Nephron (organoid): ENCODE measurements around the gene TJAP1.
A peak's percentile ranks its signal among the peaks of the same experiment; 100 is the strongest.

Experiments used
- H3K27ac Mint-ChIP-seq, 3 experiments: 2 replicates each; pipeline ENCODE4 v1.8.0; 2020; ENCODE audit warnings: mixed read lengths in 3 of 3, mild to moderate bottlenecking in 2 of 3, moderate library complexity in 1 of 3
- H3K27me3 Mint-ChIP-seq: 2 replicates; pipeline ENCODE4 v1.8.0; 2021; ENCODE audit warnings: low read depth, mild to moderate bottlenecking, moderate library complexity, mixed read lengths
- H3K36me3 Mint-ChIP-seq: 2 replicates; pipeline ENCODE4 v1.8.0; 2020; ENCODE audit warnings: low read depth, mixed read lengths
- H3K4me1 Mint-ChIP-seq: 2 replicates; pipeline ENCODE4 v1.8.0; 2020; ENCODE audit warnings: mixed read lengths
- H3K4me3 Mint-ChIP-seq, 3 experiments: 2 replicates each; pipeline ENCODE4 v1.8.0; 2020; ENCODE audit warnings: mild to moderate bottlenecking in 3 of 3, mixed read lengths in 3 of 3, moderate library complexity in 2 of 3
- H3K9me3 Mint-ChIP-seq: 2 replicates; pipeline ENCODE4 v1.8.0; 2020; ENCODE audit warnings: mixed read lengths
- CTCF ChIP-seq, 3 experiments: fragments of 200-600 bp; sonication (generic); IDR thresholded peaks; one replicate each; pipeline ENCODE4 v1.5.0; 2021; ENCODE audit warnings: antibody characterized with exemption in 3 of 3; ENCODE audit not compliant: unreplicated experiment in 3 of 3

Gene TJAP1

GRCh38 chr6:43468748-43469681 lies 8.4 kb upstream of the TJAP1 start:
- Mint-ChIP-seq H3K36me3 (no peaks in the 10 kb centered on the region), H3K4me3 (no peak overlapping the region), H3K27me3 (peaks cover 12% of the 10 kb centered on the region), H3K27ac (no peak overlapping the region), H3K4me1 (no peaks in the 10 kb centered on the region), H3K9me3 (no peaks in the 10 kb centered on the region)
- no peak for TF ChIP-seq CTCF (IDR thresholded peaks at IDR 0.05; ENCODE audit: unreplicated experiment in 3 of 3)

DNA sequence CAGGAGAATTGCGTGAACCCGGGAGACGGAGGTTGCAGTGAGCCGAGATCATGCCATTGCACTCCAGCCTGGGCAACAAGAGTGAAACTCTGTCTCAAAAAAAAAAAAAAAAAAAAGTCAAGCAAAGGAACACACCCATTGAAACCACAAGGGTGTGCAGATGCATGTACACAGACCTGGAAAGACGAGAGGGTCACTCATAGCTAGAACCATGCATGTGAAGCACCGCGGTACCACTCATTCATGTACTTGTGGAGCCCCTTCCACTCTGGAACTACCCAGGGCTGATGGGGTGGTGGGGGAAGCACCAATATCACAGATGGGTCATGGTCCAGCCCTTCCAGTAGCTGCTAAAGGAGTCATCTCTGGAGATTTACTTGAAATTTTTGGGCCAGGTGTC lies 7.4 kb upstream of the TJAP1 start:
- Mint-ChIP-seq H3K27me3 (peaks cover 7% of the 10 kb centered on the region), H3K36me3 (no peaks in the 10 kb centered on the region), H3K27ac (no peak overlapping the region), H3K9me3 (no peaks in the 10 kb centered on the region), H3K4me3 (no peak overlapping the region), H3K4me1 (no peaks in the 10 kb centered on the region)
- TF ChIP-seq CTCF (IDR thresholded peaks at IDR 0.05; ENCODE audit: unreplicated experiment in 3 of 3): no peak

DNA sequence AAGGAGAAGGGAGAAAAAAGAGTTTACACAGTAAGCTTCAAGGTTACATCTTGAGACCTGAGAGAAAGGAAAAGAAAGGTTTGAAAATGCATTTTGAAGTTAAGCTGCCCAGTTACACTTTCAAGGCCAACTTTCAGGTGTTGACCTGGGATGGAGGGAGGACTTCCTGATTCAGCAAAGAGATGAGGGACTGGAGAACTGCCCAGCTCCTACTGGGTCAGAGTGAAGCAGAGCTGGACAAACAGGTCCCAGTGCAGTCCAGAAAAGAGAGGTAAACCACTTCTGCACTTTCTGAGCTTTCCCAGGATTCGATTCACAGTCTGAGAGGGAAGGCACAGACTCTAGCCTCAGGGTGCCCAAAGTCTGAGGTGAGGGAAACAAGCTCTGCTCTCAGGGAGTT lies 6.0 kb upstream of the TJAP1 start:
- no peaks in the 10 kb centered on the region for H3K36me3 Mint-ChIP-seq
- H3K4me3 Mint-ChIP-seq: no peak overlapping the region

GRCh38 chr6:43472515-43472914 lies 4.9 kb upstream of the TJAP1 start:
- Mint-ChIP-seq H3K27me3 (peaks cover 13% of the 10 kb centered on the region), H3K27ac (no peak overlapping the region), H3K9me3 (no peaks in the 10 kb centered on the region), H3K4me1 (peaks cover 17% of the 10 kb centered on the region), H3K36me3 (no peaks in the 10 kb centered on the region), H3K4me3 (no peak overlapping the region)
- TF ChIP-seq CTCF (IDR thresholded peaks at IDR 0.05; ENCODE audit: unreplicated experiment in 3 of 3): no peak

More for the DNA sequence above, 6.0 kb upstream of the TJAP1 start:
- Mint-ChIP-seq H3K4me1 (peaks cover 7% of the 10 kb centered on the region), H3K27ac (no peak overlapping the region), H3K9me3 (no peaks in the 10 kb centered on the region), H3K27me3 (peaks cover 13% of the 10 kb centered on the region)
- TF ChIP-seq CTCF (IDR thresholded peaks at IDR 0.05; ENCODE audit: unreplicated experiment in 3 of 3): no peak

DNA sequence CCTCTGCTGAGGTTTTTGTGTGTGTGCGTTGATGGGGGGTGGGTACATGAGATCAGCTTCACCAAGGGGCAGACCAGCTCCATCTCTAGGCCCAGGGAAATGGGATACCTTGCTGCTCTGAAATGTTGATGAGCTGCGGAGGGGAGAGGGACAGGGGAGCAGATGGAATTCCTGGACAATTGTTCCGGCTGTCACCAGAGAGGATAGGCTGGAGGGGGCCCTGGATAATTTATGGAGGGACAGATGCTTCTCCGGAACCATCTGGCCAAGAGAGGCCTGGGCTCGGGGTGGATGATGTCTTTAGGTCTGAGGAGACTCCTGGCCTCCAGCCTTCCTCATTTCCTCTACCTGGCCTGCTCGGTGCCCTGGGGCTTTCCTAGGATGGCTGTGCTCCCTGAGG lies 1.9 kb upstream of the TJAP1 start:
- H3K9me3 Mint-ChIP-seq: no peaks in the 10 kb centered on the region
- peak overlapping the region; percentile 37 to 70 (median 54) for H3K27ac Mint-ChIP-seq
- no peak for TF ChIP-seq CTCF (IDR thresholded peaks at IDR 0.05; ENCODE audit: unreplicated experiment in 3 of 3)
- peaks cover 6% of the 10 kb centered on the region for H3K27me3 Mint-ChIP-seq
- H3K4me1 Mint-ChIP-seq: peaks cover 35% of the 10 kb centered on the region
- H3K4me3 Mint-ChIP-seq: peak overlapping the region in 2 of 3 experiments; percentile 69 to 72
- H3K36me3 Mint-ChIP-seq: no peaks in the 10 kb centered on the region

DNA sequence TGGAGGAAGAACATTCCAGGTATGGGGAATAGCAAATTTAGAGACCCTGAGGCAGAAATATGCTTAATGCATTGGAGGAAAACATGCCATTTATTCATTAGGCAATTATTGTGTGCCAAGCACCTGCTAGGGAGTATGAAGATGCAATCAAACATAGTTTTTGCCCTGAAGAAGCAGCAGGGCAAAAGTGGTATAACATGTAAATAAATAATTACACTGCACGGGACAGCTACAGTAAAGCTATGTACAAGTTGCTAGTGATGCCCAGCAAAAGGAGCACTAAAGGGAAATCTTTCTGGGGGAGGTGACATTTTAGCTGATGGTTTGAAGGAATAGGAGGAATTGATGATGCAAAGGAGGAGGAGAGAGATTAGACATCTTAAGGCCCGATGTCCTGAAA lies 624 bp upstream of the TJAP1 start:
- peaks cover 44% of the 10 kb centered on the region for H3K4me1 Mint-ChIP-seq
- TF ChIP-seq CTCF (IDR thresholded peaks at IDR 0.05; ENCODE audit: unreplicated experiment in 3 of 3): no peak
- peak overlapping the region; percentile 89 to 94 (median 90) for H3K27ac Mint-ChIP-seq
- H3K27me3 Mint-ChIP-seq: peaks cover 6% of the 10 kb centered on the region
- no peaks in the 10 kb centered on the region for H3K36me3 Mint-ChIP-seq
- H3K9me3 Mint-ChIP-seq: no peaks in the 10 kb centered on the region
- peak overlapping the region; percentile 86 to 99 (median 90) for H3K4me3 Mint-ChIP-seq
